MM.1S (cell line): ENCODE measurements around the gene GRIK3.

Experiments
- DNase-seq: peaks from one replicate; pipeline ENCODE4 v3.0.0-alpha.2; 2015
- H2AFZ ChIP-seq: fragments of 300-600 bp; sonication (generic); 2 replicates; pipeline ENCODE4 v1.6.0; 2016; ENCODE audit warnings: antibody characterized with exemption, low read length
- H3F3A ChIP-seq: fragments of 300-600 bp; sonication (generic); 2 replicates; pipeline ENCODE4 v1.6.1; 2016; ENCODE audit warnings: mild to moderate bottlenecking, antibody characterized with exemption, low read length, moderate library complexity, mixed read lengths; ENCODE audit not compliant: insufficient read depth
- H3K27ac ChIP-seq: fragments of 300-600 bp; sonication (generic); 2 replicates; pipeline ENCODE4 v1.5.1; 2016; ENCODE audit warnings: mild to moderate bottlenecking, low read length
- H3K27me3 ChIP-seq: fragments of 300-600 bp; sonication (generic); replicated peaks from 2 replicates; pipeline ENCODE4 v1.6.0; 2016; ENCODE audit warnings: low read length; ENCODE audit not compliant: insufficient read depth
- H3K36me3 ChIP-seq: fragments of 300-600 bp; sonication (generic); replicated peaks from 2 replicates; pipeline ENCODE4 v1.6.1; 2016; ENCODE audit warnings: mild to moderate bottlenecking, low read length, mixed read lengths; ENCODE audit not compliant: insufficient read depth
- H3K4me1 ChIP-seq: fragments of 300-600 bp; sonication (generic); 2 replicates; pipeline ENCODE4 v1.6.1; 2016; ENCODE audit warnings: low read length, mixed read lengths
- H3K4me2 ChIP-seq: fragments of 300-600 bp; sonication (generic); 2 replicates; pipeline ENCODE4 v1.6.0; 2016; ENCODE audit warnings: low read depth, low read length
- H3K4me3 ChIP-seq: fragments of 300-600 bp; sonication (generic); 2 replicates; pipeline ENCODE4 v1.5.1; 2016; ENCODE audit warnings: low read length, mixed read lengths
- H3K79me2 ChIP-seq: fragments of 300-600 bp; sonication (generic); 2 replicates; pipeline ENCODE4 v1.6.1; 2016; ENCODE audit warnings: mixed run types, low read length, mixed read lengths
- H3K9ac ChIP-seq: fragments of 300-600 bp; sonication (generic); 2 replicates; pipeline ENCODE4 v1.6.1; 2016; ENCODE audit warnings: low read length, mixed read lengths
- H3K9me2 ChIP-seq: fragments of 300-600 bp; sonication (generic); replicated peaks from 2 replicates; pipeline ENCODE4 v1.6.1; 2016; ENCODE audit warnings: mild to moderate bottlenecking, low read length, mixed read lengths; ENCODE audit not compliant: insufficient read depth
- H3K9me3 ChIP-seq: fragments of 300-600 bp; sonication (generic); replicated peaks from 2 replicates; pipeline ENCODE4 v1.6.1; 2016; ENCODE audit warnings: mild to moderate bottlenecking, low read length, mixed read lengths; ENCODE audit not compliant: insufficient read depth
- H4K20me1 ChIP-seq: fragments of 300-600 bp; sonication (generic); 2 replicates; pipeline ENCODE4 v1.6.1; 2016; ENCODE audit warnings: mild to moderate bottlenecking, low read length, moderate library complexity, mixed read lengths; ENCODE audit not compliant: insufficient read depth
- CTCF ChIP-seq: fragments of 300-600 bp; sonication (generic); IDR thresholded peaks from 2 replicates; pipeline ENCODE4 v1.5.1; 2016; ENCODE audit warnings: antibody characterized with exemption, low read length, mixed read lengths
- EZH2 ChIP-seq: fragments of 300-600 bp; sonication (generic); optimal IDR thresholded peaks from 2 replicates; pipeline ENCODE3; 2017; ENCODE audit warnings: low read depth, mild to moderate bottlenecking, antibody characterized with exemption, low read length, mixed read lengths
- EZH2phosphoT487 ChIP-seq: fragments of 300-600 bp; sonication (generic); IDR thresholded peaks from 2 replicates; pipeline ENCODE4 v1.6.1; 2018; ENCODE audit warnings: antibody characterized with exemption, low read length

The GRIK3 gene

DNA sequence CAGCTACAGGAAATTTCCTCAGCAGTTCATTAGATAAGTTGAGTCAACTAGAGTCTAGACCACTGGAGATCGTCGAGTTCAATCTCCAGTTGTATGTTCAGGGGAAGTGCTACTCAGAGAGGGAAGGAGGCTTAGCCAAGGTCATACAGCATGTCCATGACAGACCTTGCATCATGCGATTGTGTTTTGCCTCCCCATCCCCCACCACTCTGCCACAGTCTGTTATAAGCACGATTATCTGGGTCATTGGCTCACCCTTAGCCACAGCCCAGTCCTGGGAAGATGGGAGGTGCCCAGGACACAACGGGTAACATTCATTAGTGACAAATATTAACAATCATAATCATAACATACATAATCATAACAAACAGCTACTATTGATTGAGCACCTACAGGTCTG, 18.9 kb upstream of the GRIK3 start:
- H3K4me1 ChIP-seq: no peaks in the 10 kb centered on the region
- H3K27ac ChIP-seq: no peak overlapping the region
- TF ChIP-seq EZH2phosphoT487 (no peak), EZH2 (no peak), CTCF (no peak)
- no peak overlapping the region for H2AFZ ChIP-seq
- no peak overlapping the region for H3K4me3 ChIP-seq
- DNase-seq: no peak
- no peaks in the 10 kb centered on the region for H3F3A ChIP-seq
- H3K9ac ChIP-seq: no peak overlapping the region
- no peaks in the 10 kb centered on the region for H3K79me2 ChIP-seq
- H3K27me3 ChIP-seq: peaks cover 95% of the 10 kb centered on the region
- no peaks in the 10 kb centered on the region for H3K9me3 ChIP-seq
- H3K9me2 ChIP-seq: no peaks in the 10 kb centered on the region
- H4K20me1 ChIP-seq: no peaks in the 10 kb centered on the region
- no peak overlapping the region for H3K4me2 ChIP-seq
- no peaks in the 10 kb centered on the region for H3K36me3 ChIP-seq

- H3K4me3 ChIP-seq: no peak overlapping the region
- no peaks in the 10 kb centered on the region for H3K9me3 ChIP-seq
- H3K4me1 ChIP-seq: no peaks in the 10 kb centered on the region
- no peak overlapping the region for H3K27ac ChIP-seq
- no peaks in the 10 kb centered on the region for H3K79me2 ChIP-seq
- no peaks in the 10 kb centered on the region for H3F3A ChIP-seq
- H3K27me3 ChIP-seq: peaks cover 95% of the 10 kb centered on the region
- no peak overlapping the region for H3K9ac ChIP-seq
- H4K20me1 ChIP-seq: no peaks in the 10 kb centered on the region
- no peak for DNase-seq
- no peak overlapping the region for H3K4me2 ChIP-seq
- no peaks in the 10 kb centered on the region for H3K36me3 ChIP-seq
- no peak for TF ChIP-seq CTCF
- TF ChIP-seq EZH2: no peak
- TF ChIP-seq EZH2phosphoT487: no peak
- no peak overlapping the region for H2AFZ ChIP-seq
- no peaks in the 10 kb centered on the region for H3K9me2 ChIP-seq
These were observed 17.8 kb upstream of the GRIK3 start for GRCh38 chr1:37052120-37052519.

DNA sequence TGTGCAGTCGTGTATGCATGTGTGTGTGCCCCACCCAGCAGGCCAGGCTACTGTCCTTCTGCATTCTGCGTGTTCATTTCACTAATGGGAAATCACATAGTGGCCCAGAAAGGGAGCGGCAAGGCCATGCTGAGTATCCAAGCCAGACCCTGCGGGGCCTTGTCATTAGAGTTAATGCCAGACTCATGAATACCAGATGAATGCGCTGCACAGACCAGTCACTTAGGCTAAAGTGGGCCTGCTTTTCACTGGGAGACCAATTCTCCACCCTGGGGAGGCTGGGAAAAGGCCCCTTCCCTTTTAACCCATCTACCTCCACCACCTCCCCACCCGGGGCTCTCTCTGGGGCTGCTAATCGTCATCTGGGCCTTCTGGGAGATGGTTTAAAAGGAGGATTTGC, 17.0 kb upstream of the GRIK3 start:
- H3K27me3 ChIP-seq: peaks cover 96% of the 10 kb centered on the region

More for the DNA sequence above, 17.0 kb upstream of the GRIK3 start:
- H2AFZ ChIP-seq: no peak overlapping the region
- no peaks in the 10 kb centered on the region for H3K9me3 ChIP-seq
- H3K4me3 ChIP-seq: no peak overlapping the region
- DNase-seq: no peak
- H3K4me2 ChIP-seq: no peak overlapping the region
- no peaks in the 10 kb centered on the region for H3K4me1 ChIP-seq
- no peaks in the 10 kb centered on the region for H3F3A ChIP-seq
- H3K9me2 ChIP-seq: no peaks in the 10 kb centered on the region
- no peak overlapping the region for H3K27ac ChIP-seq
- TF ChIP-seq EZH2phosphoT487 (no peak), CTCF (no peak), EZH2 (no peak)
- H3K36me3 ChIP-seq: no peaks in the 10 kb centered on the region
- no peaks in the 10 kb centered on the region for H3K79me2 ChIP-seq
- no peaks in the 10 kb centered on the region for H4K20me1 ChIP-seq
- H3K9ac ChIP-seq: no peak overlapping the region
